Dedifferentiated amniotic fluid mesenchymal stem cell (primary cell): ENCODE results near the gene CPA2.

Source experiments
- DNase-seq: peaks from one replicate; pipeline ENCODE4 v3.0.0-alpha.2; 2016; ENCODE audit errors: extremely low spot score

The CPA2 gene

DNA sequence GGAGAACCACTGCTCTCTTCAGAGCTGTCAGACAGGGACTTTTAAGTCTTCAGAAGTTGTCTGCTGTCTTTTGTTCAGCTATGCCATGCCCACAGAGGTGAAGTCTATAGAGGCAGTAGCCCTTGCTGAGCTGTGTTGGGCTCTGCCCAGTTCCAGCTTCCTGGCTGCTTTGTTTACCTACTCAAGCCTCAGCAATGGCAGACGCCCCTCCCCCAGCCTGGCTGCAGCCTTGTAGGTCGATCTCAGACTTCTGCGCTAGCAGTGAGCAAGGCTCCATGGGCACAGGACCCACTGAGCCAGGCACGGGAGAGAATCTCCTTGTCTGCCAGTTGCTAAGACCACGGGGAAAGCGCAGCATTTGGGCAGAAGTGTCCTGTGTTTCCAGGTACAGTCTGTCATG is 12.1 kb upstream of the CPA2 start:
- no peak for DNase-seq

- no peak for DNase-seq
These were observed 10.0 kb upstream of the CPA2 start for GRCh38 chr7:130256704-130257103.

- DNase-seq, result no peak
These were observed 8.1 kb upstream of the CPA2 start for GRCh38 chr7:130258494-130259078.

DNA sequence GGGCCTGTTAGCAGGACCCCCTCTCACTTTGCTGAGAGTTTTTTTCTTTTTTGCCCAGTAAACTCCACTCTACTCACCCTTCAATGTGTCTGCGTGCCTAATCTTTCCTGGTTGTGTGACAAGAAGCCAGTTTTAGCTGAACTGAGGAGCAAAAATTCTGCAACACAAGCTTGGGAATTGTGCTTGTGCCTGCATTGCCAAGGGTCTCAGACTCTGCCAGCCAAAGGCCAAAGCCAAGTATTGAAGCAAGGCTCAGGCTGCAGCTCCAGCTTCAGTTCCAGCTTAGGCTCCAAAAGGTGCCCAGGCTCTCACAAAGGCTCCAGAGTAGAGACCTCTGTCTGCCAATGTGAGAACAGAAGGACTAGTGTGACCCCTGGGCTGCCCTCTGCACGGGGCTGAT is 4.2 kb upstream of the CPA2 start:
- no peak for DNase-seq

DNA sequence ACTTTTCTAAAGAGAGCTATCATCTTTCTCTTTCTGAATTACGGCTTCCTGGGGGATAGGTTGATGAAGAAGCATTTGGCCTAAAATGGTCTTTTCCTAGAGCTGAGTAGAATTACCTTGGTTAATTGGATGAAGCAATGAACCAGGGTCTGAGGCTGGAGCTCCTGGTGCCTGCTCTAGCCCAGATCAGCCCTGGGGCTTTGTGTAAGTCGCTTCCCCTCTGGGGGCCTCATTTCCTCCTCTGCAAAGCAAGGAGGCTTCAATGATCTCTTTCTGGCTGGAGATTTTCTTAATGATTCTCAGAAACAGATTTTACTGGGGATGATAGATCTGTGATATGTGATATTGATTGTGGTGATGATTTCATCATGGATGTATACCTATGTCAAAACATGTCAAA is 3.5 kb upstream of the CPA2 start:
- DNase-seq, result no peak

DNA sequence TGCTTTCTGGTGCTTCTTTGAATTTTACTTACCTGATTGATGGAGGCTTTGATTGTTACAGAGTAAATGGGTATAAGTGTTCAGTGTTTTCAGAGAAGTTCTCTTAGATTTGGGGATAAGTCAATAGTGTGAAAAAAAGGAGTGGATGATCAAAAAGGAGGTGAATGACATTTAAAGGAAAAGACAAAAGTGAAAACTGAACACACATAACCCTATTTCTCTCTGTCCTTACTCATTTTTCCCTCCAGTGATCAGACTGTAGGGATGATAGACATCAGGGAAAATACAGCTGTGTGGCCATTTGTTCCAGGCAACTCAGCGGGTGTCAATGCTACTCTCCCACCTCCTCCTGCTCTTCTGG is 278 bp downstream of the CPA2 start:
- DNase-seq, result no peak

DNA sequence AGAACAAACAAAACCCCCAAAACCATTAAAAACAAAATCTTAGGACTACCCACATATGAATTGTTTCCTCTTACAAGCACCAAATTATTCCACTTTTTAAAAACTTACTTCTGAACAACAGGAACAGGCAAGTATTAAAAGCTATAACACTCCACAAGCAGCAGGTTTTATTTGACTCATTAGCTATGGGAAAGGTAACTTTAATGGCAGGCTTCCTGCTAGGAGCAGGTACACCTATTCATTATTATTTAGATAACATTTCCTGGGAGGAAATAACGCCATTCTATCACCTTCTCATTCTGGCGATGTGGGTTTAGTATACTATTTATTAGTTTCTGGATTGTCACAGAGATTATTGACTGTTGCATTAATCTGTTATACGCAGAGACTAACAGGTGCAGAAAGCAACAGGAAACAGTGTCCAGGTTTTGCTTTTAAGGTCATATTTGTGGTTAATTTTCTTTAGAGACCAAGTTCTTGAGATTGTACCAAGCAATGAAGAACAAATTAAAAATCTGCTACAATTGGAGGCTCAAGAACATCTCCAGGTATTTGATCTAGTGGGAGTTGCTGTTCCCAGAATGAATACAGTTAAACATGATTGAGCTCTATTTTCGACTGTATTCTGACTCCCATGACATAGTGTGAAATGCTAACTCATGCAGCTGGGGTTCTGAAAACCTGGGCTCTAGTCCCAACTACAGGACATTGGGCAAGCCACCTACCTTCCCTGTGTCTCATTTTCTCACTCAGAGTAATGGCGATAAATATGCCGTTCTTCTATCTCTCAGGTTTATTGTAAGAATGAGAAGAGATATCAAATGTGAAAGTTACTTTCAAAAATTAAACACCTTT is 2.0 kb downstream of the CPA2 start:
- no peak for DNase-seq

DNA sequence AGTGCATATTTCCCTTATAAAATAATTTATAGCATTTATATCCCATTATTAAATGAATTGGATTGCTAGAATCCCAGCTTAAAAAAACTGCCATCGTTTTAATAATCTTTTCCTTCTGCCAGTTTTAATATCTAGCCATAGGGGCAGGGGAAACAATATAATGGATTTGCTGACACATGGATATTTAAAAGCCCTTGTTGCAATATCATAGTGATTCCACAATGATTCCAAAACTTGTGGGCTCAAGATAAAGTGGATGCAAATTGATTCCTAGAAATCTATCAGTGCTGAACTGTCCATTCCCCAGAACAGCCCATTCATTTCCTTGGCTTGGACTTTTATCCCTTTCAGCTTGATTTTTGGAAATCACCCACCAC is 2.6 kb downstream of the CPA2 start:
- no peak for DNase-seq

DNA sequence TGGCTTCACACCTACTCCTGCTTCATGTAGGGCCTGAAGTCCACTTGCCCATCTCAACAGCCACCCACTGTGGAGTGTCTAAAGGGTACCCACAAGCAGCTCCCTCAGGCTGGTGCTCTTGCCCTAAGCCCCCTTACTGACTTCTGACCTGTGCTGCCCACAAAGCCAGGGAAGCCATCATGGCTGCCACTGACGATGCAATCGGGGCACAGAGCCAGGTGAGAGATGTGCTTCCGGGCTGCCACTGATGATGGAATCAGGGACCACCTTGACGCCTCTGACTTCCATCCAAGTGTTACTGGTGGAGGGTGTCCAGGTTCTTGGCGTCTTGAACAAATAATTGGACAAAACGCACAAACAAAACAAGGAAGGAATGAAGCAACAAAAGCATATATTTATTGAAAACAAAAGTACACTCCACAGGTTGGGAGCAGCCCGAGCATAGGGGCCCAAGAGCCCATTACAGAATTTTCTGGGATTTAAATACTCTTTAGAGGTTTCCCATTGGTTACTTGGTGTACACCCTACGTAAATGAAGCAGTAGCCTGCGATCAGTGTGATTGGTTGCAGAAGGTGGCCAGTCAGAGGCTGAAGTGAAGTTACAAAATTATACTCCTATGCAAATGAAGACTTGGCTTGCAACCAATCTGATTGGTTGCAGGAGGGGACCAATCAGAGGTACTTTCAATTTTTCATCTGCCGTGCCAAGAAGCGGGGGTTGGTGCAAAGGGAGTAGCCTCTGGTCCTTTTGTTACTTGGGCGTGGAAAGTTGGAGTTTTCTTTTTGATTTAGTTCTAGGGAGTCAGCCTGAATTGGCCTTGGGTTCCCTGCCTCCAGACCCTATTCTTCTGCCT is 4.5 kb downstream of the CPA2 start:
- DNase-seq, result no peak

DNA sequence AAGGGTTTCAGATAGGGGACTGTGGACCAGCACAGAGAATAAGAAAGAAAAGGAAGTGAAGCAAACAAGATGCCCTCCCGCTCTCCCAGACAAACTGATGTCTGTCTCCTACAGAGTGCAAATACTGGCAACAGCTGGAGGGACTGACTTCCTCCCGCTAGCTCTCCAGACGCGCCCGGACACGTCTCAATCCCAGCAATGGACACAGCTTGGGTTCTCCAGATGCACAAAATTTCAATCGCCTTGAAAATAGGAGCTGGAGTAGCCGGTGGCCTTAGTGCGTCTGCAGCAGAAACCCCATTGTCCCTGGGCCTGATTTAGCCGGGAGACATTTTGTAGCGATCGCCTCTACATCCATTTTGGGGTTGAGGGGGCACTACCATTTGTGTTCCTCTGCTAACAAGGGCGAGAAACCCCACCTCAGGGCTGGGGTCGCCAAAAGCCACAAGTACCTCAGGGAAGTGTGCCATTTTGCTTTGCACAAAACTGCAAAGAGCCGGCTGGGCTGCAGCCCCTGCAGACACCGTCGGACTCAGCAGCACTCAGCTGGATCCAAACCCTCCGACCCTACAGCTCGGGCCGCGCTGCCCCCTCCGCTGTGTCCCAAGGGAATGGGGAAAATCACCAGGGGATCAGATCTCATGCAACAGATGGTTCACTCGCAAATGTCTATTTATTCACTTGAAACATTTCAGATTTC is 5.9 kb downstream of the CPA2 start:
- no peak for DNase-seq

- no peak for DNase-seq
These were observed 6.6 kb downstream of the CPA2 start for GRCh38 chr7:130273081-130273932.

GRCh38 chr7:130273933-130274255 is 7.2 kb downstream of the CPA2 start:
- no peak for DNase-seq

DNA sequence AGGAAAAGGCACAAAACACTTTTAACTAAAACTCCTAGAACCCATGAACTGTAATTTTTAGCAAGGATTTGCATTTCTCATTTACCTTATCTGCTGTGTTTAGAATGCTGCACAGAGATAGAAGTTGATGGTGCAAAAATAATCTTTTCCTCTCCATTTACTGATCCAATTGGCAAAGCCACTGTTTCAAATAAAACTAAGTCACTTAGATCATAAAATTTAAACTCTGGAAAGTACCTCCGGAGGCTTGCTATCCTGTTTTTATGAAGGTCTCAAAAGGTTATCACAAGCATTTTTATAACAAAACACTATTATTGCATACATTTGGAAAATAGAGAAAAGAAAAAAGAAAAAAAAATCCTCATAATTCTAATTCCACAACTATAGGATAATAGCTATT is 7.6 kb downstream of the CPA2 start:
- DNase-seq, result no peak

DNA sequence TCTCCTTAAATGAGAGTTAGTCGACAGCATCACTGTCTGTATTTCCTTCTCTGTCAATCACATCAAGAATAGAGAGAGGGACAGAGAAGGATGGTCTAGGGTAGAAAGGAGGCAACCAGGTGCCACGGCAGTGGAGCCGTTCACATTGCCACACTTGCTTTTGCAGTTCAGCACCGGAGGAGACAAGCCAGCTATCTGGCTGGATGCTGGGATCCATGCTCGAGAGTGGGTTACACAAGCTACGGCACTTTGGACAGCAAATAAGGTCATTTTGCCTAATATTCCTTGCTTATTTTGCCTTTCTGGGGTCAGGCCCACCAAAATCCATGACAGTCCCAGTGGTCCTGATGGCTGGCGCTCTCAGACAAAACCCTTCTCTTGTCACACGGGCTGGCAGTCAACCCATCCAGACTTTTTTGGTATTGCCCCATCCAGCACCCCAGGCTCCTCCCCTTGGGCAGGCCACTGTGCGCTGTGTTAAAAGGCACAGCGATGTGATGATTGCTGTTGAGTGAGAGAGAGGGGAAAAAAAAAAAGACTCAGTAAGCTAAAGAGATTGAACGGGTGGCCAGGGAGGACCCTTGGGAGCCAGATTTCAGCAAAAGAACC is 8.4 kb downstream of the CPA2 start:
- DNase-seq, result no peak

- DNase-seq, result no peak
These were observed 9.2 kb downstream of the CPA2 start for GRCh38 chr7:130275826-130276297.

DNA sequence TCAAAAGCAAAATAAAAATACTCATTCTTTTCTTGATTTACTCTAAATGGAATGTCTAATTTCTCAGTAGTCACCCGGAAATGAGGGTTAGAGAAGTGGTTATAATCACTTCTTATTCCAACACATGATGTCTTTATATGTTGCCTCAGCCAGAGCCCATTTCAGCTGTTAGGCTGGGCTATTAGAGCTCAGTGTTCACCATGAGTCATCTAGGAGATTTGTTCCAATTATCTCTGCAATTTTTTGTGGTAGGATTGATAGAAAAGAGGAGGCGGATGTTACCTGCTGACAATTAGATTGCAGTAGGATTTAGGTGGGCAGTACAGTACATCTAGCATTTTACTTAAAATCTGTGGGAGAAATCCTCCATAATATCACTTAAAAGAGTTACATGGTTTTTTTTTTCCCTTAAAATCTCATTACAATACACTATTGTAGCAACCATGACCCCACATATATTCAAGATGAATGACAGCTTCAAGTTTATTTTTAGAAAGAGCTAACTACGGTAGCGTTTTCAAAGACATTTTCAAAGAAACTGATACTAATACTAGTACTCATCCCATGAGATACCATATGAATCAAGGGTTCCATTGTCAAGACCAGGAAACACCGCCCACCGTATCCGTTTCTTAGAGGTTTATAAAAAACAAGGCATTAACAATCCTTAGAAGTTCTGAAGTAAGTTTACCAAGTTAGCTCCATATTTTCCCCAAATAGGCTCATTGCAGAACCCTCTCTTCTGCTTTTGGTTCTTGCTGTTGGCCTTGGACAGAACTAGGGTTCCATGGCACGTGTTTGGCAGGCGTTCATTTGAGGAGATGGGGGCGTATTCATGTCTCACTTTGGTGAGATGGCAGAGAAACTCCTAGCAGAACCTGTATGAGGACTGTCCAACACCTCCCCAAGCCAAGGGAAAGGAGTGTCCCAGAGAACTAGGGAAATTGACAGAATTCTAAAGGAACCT is 10.4 kb downstream of the CPA2 start:
- peak; percentile 78 for DNase-seq

DNA sequence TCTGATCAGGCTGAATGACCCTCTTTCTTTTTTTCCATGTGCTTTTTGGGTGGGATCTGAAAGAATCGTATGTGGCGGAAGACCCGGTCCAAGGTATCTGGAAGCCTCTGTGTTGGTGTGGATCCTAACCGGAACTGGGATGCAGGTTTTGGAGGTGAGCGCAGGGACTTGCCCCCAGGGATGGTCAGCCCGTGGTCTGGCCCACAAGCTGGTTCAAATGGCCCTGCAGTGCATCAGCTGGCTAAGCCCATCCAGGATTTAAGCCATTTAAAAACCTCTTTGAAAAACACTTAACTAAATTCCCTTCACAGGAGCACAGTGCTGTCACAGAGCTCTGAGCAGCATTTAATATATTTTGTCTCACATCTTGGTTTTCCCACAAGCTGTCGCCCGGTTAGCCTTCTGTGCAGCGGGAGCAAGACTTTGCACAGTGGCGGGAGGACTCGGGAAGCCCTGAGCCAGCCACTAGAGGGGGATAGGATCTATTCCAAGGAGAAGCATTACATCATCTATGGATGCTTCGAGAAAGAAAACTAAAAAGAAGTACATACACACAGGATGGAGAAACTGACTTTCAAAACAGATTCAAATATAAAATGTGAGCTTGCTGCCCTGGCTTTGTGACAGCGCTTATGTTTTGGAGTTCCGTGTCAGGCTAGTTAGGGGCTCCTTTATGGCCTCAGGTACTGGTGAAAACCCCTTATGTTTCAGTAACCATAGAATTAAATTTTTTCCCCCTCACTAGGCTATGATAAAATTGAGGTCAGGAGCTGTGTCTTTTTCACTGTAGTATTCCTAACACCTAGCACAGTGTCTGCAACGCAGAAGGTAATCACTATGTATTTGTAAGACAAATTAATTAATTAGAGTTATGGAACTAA is 11.3 kb downstream of the CPA2 start:
- DNase-seq, result peak; percentile 44

GRCh38 chr7:130278860-130279259 is 12.2 kb downstream of the CPA2 start:
- DNase-seq, result peak; percentile 91

DNA sequence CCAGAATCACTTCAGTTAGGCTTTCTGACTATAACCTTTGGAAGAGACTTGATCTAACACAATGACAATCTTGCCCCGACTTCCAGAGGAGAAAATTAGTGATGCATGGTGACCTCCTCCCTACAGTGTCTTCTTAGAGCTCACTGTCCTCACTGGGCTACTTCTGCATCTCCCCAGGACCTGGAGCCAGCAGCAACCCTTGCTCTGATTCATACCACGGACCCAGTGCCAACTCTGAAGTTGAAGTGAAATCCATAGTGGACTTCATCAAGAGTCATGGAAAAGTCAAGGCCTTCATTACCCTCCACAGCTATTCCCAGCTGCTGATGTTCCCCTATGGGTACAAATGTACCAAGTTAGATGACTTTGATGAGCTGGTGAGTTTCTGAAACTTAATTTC is 12.6 kb downstream of the CPA2 start:
- DNase-seq, result no peak
